ENCODE results near the gene POLR3GL.
"Not testable (repeated sequence)": the region's sequence is repeated elsewhere in the genome, so short reads cannot be mapped to it uniquely, and the experiment has no call there.

The POLR3GL gene, protein sequence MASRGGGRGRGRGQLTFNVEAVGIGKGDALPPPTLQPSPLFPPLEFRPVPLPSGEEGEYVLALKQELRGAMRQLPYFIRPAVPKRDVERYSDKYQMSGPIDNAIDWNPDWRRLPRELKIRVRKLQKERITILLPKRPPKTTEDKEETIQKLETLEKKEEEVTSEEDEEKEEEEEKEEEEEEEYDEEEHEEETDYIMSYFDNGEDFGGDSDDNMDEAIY

DNA sequence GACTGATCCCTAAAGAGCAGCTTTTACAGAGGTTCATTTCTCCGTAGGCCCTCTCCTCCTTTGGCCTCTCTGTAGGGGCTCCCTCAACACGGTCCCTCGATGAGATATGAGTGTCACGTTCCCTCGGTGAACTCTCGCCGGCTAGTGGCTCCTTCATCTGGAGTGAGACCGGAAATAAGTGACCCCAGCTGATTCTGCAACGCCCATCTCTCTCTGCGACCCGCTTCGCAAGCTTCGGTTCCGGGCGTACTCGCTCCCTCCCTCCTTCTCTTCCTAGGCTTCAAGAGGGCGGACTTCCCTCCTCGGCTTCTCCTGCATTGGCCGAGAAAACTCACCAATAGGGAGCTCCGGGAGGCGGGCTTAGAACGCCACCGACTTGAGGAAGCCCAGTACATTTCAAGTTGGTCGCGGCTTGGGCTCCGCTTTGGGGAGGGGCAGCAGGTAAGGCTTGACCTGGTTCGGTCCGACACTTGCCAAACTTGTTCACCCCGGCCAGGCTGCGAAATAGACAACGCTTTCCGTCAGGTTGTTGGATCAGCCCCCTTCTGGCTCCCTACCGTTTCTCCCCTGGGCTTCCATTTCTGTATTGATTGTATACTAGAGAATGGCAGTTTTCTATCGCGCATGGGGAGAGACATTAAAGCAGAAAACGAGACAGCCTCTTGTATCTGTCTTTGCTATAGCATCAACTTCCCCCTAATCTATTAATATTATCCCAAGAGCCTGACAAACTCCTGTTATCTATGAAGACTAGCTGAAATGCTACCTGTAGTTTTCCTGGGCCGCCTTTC, at the start of gene POLR3GL, which contains the start of gene ANKRD34A:
Gene POLR3GL (plus strand): TSS at position 363 of the 791 bp plus-strand sequence. CDS start 10,176 bp downstream, outside the sequence.
Gene ANKRD34A (minus strand): TSS at position 248 of the 791 bp plus-strand sequence. CDS start 2,816 bp downstream, outside the sequence.
- DNase-seq (ENCODE audit: low read depth) = peak; percentile 93

DNA sequence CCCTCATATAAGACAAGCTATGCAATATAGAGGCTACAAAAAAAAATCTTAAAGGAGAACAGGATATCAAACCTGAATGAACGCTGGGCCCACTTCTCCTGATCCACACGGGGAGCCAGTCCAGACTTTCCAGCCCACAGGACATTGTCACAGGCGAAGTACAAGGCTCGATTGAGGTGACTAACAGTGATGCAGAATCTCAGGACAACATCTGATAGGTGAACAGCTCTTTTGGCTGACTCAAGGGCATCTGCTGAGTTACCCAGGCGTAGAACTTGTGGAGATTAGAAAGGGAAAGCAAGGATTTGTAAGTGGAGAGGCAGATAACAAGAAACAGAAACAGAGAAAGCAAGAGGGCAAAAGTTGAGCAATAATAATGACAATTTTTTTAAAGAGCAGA, 47.7 kb upstream of the POLR3GL start:
- no peak for DNase-seq (ENCODE audit: low read depth)

DNA sequence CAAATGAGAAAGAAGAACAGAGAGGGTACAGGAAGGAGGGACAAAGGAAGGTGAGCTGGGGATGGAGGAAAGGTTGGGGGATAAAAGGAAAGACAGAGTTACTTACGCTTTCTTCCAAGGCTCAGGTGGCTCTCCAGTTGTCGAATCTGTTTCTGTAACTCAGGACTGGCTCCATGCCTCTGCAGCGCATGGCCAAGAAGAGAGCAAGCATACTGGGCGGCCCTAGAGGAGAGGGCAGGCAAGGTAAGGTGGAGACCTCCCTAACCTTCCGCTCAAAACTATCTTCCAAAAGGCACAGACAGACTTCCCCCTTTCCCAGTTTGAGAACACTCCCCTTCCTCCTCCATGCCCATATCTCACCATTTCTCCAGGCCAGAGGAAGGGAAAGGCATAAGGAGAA, 46.9 kb upstream of the POLR3GL start:
- no peak for DNase-seq (ENCODE audit: low read depth)

DNA sequence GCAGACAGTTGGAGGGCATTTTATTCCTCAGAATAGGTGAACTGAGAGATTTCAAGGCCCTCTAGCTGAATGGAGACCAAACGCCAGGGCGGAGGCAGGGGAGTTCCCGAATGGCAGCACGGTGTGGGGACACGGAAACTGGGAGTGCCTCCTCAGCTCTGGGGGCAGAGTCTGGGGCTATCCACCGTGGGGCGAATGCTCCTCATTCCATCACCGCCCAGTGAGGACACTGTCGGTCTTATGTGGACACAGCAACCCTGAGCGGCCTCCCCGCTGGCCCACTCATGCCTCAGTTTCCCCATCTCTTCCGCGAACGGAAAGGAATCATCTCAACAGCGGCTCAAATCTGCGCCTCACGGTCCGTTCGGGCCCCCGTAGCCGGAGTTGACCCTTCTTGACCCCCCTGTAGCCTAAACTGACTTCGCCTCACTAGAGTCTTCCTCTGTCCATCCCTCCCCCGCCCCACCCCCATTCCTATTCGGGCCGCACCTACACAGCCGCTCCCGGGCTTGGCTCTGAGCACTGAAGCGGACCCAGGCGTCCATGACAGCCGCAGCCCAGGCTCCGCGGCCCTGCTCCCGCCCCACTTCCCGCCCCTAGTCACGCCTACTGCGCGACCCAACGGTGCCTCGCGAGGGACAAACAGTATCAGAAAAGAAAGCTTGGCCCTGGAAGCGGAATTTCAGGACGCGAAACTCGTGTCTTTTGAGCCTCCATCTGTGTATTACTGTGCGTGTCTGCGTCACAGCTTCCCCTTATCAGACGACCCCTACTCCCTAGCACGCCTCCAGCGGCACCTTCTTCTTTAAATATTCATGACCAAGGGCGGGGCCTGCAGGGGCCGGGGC, 46.1 kb upstream of the POLR3GL start, which contains the start of gene PEX11B:
Gene PEX11B (minus strand): TSS at position 574 of the 848 bp plus-strand sequence. CDS start 29 bp downstream, at position 545.
- peak; percentile 76 for DNase-seq (ENCODE audit: low read depth)

DNA sequence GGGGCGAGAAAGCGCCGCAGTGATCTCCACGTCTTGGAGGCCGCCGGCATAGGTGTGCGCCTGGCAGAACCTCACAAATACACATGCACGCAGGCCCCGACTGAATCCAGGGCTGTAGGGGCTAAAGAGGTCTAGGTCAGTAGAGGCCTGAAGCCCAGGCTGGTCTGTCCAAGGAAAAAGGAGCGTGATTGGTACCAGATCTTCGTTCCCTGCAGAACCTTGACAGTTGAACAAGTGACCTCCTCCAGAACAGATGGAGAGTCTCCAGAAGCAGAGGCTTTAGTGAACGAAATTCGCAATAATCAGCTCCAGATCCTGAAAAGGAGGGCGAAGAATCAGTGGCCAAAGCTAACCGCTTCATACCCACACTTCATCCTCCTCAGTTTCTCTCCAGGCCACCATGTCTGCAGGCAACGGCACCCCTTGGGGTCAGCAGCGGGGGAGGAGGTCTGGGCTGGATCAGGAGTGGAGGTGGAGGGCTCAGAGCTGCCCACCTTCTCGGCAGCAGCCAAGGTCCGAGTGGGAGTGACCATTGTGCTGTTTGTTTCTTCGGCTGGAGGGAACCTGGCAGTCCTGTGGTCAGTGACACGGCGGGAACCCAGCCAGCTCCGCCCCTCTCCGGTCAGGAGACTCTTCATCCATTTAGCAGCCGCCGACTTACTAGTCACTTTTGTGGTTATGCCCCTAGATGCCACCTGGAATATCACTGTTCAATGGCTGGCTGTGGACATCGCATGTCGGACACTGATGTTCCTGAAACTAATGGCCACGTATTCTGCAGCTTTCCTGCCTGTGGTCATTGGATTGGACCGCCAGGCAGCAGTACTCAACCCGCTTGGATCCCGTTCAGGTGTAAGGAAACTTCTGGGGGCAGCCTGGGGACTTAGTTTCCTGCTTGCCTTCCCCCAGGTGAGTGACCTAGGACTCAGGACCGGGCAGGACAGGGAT, 45.2 kb upstream of the POLR3GL start:
- DNase-seq (ENCODE audit: low read depth) = peak; percentile 30

DNA sequence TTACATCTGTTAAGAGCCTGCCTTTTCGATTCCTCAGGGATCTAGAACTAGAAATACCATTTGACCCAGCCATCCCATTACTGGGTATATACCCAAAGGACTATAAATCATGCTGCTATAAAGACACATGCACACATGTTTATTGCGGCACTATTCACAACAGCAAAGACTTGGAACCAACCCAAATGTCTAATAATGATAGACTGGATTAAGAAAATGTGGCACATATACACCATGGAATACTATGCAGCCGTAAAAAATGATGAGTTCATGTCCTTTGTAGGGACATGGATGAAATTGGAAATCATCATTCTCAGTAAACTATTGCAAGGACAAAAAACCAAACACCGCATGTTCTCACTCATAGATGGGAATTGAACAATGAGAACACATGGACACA, 44.2 kb upstream of the POLR3GL start:
- not testable (repeated sequence) for DNase-seq (ENCODE audit: low read depth)

DNA sequence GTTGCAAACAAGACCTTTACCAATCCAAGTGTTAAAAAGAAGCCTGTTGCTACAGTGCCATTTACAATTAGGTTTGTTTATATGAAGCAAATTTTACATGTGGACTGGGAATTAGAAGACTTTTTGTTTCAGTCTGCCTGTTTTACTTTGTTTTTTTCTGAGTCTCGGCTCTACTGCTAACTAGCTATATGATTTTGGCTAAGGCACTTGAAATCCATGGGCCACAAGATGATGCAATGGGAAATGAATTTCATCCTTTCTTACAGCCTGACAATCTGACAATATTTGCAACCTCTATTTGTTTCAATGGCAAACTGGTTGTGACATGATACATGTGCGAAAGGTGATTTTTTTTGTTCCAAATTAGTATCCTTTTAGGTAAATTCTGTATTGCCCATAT, 42.2 kb upstream of the POLR3GL start:
- DNase-seq (ENCODE audit: low read depth) = no peak

DNA sequence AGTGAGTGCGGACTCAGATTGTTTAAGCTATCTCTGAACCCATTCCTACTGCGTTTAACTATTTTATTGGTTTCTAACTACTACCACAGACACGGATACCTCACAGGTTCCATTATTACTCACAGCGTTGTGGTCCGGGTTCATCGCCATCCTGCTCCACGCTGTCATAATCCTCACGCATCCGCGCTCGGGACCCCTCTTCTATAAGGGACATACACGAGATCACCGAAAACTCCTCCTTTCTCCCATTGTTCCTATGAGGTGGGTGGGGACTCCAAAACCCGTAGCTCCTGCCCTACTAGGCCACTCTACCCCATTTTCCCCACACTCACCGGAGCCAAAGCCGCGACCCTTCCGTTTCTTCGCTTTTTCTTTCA, 37.8 kb upstream of the POLR3GL start:
- DNase-seq (ENCODE audit: low read depth) = no peak

DNA sequence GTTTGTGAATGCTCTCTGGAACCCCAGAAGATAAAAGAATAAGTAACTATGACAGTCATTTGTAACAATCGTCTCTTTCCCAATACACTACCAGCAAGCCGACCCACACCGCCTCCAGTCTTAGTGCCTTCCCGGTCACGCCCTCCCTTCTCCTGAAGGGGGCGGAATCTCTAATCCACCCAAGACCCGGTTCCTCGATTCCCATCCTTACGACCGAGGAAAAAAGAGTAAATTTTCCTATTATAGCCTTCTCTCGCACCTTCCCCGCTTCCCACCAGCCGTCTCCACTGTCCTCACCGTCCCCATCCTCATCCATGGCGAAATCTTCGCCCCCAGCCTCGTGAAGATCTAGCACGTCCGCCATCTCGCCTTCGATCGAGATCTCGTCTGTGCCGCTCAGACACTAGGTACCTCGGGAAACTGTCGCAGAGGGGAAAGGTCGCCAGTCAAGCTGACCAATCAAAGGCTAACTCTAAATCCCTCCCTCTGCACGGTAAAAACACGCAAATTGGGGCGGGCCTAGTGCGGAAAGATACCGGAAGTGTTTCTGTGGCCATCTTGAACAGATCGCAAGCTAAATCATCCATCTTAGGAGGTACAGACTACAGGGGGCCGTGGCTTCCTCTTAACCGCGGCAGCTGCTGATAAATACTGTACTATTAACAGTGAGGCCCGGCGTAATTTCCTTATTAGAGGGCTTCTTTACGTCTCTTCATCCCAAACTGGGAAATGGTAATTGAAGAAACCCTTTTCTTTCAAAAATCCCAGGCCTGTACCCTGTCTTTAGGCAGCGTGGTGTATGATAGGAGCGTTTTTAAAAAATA, 37.2 kb upstream of the POLR3GL start, which contains the start of gene RBM8A:
Gene RBM8A (minus strand): TSS at position 422 of the 824 bp plus-strand sequence. CDS start 58 bp downstream, at position 364.
- DNase-seq (ENCODE audit: low read depth) = peak; percentile 98

DNA sequence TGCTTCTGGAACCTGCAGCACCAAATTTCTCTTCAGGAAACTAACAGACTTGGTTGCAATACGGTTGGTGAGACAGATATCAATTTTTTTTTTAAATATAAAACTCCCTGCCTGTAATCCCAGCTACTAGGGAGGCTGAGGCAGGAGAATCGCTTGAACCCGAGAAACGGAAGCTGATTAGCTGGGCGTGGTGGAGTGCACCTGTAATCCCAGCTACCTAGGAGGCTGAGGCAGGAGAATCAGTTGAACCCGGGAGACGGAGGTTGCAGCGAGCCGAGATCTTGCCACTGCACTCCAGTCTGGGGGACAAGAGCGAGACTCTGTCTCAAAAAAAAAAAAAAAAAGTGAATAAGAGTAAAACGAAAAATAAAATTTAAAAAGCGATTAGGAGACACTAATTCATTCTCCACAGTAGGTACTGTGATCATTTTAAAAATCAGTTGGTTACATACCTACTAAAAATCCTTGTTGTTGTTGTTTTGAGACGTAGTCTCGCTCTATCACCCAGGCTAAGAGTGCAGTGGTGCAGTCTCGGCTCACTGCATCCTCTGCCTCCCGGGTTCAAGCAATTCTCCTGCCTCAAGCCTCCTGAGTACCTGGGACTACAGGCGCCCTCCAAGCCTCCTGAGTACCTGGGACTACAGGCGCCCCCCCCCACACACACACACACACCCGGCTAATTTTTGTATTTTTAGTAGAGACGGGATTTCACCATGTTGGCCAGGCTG, 36.4 kb upstream of the POLR3GL start:
- no peak for DNase-seq (ENCODE audit: low read depth)

DNA sequence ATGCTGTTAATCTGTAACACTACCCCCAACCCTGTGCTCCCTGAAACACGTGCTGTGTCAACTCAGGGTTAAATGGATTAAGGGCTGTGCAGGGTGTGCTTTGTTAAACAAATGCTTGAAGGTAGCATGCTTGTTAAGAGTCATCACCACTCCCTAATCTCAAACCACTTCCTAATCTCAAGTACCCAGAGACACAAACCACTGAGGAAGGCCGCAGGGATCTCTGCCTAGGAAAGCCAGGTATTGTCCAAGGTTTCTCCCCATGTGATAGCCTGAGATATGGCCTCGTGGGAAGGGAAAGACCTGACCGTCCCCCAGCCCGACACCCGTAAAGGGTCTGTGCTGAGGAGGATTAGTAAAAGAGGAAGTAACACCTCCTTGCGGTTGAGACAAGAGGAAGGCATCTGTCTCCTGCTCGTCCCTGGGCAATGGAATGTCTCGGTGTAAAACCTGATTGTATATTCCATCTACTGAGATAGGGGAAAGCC, 31.9 kb upstream of the POLR3GL start:
- DNase-seq (ENCODE audit: low read depth) = not testable (repeated sequence)

DNA sequence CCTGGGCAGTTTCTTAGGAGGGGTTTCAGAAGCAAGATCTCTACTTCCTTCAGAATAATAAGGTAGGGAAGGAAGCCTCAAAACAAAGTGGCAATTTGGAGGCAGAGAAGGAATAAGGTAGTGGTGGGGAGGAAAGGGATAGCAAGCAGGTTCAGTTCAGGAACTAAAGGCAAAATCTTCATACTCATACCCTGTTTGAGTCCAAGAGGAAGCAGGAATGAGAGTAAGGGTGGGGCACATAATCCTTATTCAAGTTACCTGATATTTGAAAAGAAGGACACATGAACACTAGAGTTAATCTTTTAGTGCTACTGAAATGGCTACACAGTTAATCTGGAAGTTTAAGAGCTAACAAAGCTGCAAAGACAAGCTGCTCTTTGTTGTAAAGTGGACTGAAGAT, 28.8 kb upstream of the POLR3GL start:
- no peak for DNase-seq (ENCODE audit: low read depth)

DNA sequence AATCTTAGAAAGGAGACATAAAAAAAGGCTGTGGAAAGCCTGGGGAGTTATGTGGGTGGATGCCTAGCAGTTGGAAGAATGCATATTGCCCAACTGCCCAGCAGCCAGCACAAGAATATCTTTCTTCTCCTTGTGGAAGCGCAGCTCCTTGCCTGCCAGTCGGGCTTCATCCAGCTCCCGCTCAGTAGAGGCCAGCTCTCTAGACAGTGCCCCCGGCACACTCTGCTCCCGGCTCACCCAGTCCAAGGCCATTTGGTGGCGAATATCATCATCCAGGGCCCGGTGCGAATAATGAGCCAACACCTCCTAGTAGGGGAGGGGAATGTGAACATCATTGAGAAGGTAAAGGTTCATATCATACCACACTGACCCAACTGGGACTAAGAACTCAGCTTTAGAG, 28.2 kb upstream of the POLR3GL start:
- DNase-seq (ENCODE audit: low read depth) = no peak

DNA sequence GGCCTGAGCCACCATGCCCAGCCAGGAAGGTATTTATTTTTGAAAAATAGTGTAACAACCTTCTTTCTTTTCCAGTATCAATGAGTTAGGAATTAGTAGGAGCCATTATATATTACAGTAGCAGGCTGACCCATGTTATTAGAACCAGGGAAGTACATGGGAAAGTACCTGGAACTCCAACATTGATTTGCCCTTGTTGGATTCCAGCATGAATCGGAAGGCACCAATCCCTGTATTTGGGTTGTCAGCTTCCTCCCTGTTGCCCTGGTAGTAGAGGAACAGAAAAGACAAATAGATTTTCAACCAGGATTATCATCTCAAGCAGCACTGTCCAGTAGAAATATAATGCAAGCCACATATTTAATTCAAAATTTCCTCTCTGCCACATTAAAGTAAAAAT, 27.1 kb upstream of the POLR3GL start:
- DNase-seq (ENCODE audit: low read depth) = no peak

DNA sequence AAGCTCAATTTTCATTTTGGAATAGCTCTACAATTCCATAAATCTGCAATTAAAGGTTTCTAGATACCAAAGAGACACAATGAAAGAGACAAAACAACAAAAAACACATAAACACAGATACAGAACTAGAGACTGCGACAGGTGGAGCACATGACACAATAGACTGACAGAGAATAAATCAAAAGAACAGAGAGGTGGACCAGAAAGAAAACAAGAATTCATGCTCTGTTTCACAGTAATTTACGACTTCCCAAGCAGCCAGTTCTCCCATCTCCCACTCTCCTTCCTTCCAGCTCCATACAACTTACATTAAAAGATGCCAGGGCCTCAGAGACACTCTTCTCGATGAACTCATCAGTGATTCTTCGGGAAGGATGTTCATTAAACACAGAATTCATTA, 22.1 kb upstream of the POLR3GL start:
- no peak for DNase-seq (ENCODE audit: low read depth)

DNA sequence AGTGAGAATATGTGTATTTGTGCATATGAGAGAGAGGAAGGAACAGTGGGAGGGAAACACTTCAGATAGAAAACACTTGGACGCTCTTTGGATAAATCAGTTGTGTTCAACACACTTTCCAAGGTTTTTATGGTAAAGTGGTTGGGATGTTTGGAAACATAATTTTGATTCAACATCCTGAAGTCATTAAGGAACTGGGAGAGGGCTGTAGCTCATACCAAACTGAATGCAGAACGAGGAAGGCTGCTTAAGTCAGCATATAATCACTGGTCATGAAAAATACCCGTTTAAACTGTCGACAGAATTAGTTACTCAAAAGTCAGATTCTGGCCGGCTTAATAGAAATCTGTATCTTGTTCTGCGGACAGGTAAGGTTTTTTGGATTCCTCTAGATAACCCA, 21.6 kb upstream of the POLR3GL start:
- DNase-seq (ENCODE audit: low read depth) = no peak

DNA sequence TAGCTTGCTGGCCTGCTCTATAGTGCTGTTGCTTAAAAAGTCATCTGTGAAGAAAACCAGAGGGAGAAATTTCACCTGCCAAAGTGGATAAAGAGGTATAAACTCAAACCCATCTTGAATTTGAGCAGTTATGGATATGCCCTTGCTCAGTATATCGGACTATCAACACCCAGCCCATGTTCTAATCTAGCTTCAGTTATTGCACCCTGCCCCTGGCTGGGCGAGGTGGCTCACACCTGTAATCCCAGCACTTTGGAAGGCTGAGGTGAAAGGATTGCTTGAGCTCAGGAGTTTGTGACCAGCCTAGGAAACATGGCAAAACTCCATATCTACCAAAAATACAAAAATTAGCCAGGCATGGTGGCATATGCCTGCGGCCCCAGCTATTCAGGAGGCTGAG, 20.0 kb upstream of the POLR3GL start:
- no peak for DNase-seq (ENCODE audit: low read depth)

DNA sequence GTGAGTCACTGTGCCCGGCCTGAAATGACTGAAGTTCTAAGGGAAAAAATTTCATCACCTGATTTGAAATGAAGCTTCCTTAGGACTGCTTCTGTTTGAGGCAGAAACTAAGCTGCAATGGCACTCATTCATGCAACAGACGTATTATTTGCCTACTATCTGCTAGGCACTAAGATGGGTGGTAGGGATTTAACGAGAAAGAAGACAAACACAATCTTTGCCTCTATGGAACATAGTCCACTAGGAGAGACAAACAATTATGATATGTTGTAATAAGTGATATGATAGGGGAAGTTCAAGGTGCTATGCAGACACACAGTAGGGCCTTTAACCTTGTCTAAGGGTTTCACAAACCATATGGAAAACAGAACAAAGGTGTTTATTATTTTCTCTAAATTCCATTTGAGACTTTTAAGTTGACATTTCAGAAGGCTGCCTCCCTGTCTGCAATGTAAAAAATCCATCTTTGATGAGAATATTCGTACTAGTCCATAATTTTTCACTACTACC, 18.0 kb upstream of the POLR3GL start:
- DNase-seq (ENCODE audit: low read depth) = no peak

DNA sequence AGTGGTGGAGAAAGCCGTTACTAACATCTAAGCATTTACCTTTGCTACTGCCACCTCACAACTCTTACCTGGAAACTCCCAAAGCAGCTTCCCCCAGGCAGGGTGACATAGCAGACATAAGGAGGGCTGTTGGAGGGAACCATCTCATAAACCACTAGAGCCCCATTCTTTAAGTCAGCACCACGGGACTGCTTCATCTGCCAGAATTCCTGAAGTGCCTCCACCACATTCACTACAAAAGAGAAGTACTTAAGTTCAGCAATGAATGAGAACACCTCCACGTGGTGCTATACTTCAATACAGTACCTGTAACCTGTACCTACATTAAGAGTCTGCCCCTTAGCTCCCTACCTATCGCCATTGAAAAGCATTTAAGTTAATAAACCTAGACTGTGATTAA, 16.9 kb upstream of the POLR3GL start:
- no peak for DNase-seq (ENCODE audit: low read depth)
